ENCODE data around the gene ALOXE3. TPM values are rescaled to one million over a fixed set of nuclear protein-coding genes. Genes with fewer than 3 reads are reported as not detected.

Gene ALOXE3
- polyA plus RNA-seq, 3 donors, result not detected

GRCh38 chr17:8117367-8117979 lies 841 bp downstream of the ALOXE3 start:
- Mint-ChIP-seq H3K36me3 (peaks cover 2 to 6% of the 10 kb centered on the region in 2 donors), H3K4me3 (peak overlapping the region; percentile 85 to 93), H3K9me3 (peaks cover 0 to 20% (median 11%) of the 10 kb centered on the region in 7 donors), H3K27me3 (ENCODE audit: low read depth in 3 of 3) (peaks cover 70 to 88% (median 81%) of the 10 kb centered on the region in 3 donors), H3K4me1 (peaks cover 46% of the 10 kb centered on the region), H3K27ac (peak overlapping the region in 3 of 7 donors; percentile 22 to 50 (median 32))
- no peaks in the 10 kb centered on the region for H3K36me3 ChIP-seq (replicated peaks in 1 of 2; ENCODE audit: control insufficient read depth in 1 of 2, insufficient read depth in 2 of 2, low read length in 2 of 2)
- TF ChIP-seq CTCF (IDR thresholded peaks at IDR 0.05), result no peak
- intact Hi-C loops (cut with micrococcal nuclease), result loop anchor here in 1 of 2 donors (2.0 to 5.0 kb wide), 2 partner anchors 23 to 105 kb away; no protein-coding TSS in a partner anchor
- H3K4me1 ChIP-seq (ENCODE audit: control insufficient read depth in 1 of 2, insufficient read depth in 2 of 2, low read length in 2 of 2), result peaks cover 41 to 54% of the 10 kb centered on the region in 2 donors
- H3K27me3 ChIP-seq (ENCODE audit: control insufficient read depth in 2 of 2, insufficient read depth in 2 of 2, low read length in 2 of 2), result peaks cover 30 to 63% of the 10 kb centered on the region in 2 donors
- no peaks in the 10 kb centered on the region for H3K79me2 ChIP-seq (ENCODE audit: insufficient read depth, low read length)
- peak in 2 of 3 donors; percentile 54 to 68 for DNase-seq
- H4K20me1 ChIP-seq (ENCODE audit: insufficient read depth, low read length), result peaks cover 9% of the 10 kb centered on the region
- peak overlapping the region; percentile 67 for H2AFZ ChIP-seq (ENCODE audit: insufficient read depth, low read depth, low read length, poor library complexity, severe bottlenecking)
- peak overlapping the region; percentile 46 for H3K9ac ChIP-seq (ENCODE audit: insufficient read depth, low read length, poor library complexity, severe bottlenecking)
- H3K9me3 ChIP-seq (replicated peaks in 1 of 2; ENCODE audit: control insufficient read depth in 1 of 2, insufficient read depth in 1 of 2, low read length in 2 of 2), result no peaks in the 10 kb centered on the region
- peak overlapping the region; percentile 98 for H3K4me2 ChIP-seq (replicated peaks; ENCODE audit: extremely low read depth, low read length, poor library complexity, severe bottlenecking)
- WGBS (ENCODE audit: insufficient coverage), result under 1% methylated on average over 14 of the region's 18 CpGs
- peak overlapping the region; percentile 45 to 77 (median 61) for H3K4me3 ChIP-seq (replicated peaks in 1 of 3; ENCODE audit: low read depth in 2 of 3, low read length in 3 of 3)
- H3K27ac ChIP-seq (ENCODE audit: low read depth in 1 of 2, low read length in 2 of 2), result no peak overlapping the region

- H3K4me3 ChIP-seq (replicated peaks in 1 of 3; ENCODE audit: low read depth in 2 of 3, low read length in 3 of 3), result peak overlapping the region in 1 of 3 experiments; percentile 77
- H3K9me3 Mint-ChIP-seq, result peaks cover 0 to 16% (median 9%) of the 10 kb centered on the region in 7 donors
- intact Hi-C loops (cut with micrococcal nuclease), result loop anchor here in 1 of 2 donors (2.0 to 5.0 kb wide), 2 partner anchors 22 to 106 kb away; no protein-coding TSS in a partner anchor
- peaks cover 41% of the 10 kb centered on the region for H3K4me1 Mint-ChIP-seq
- peaks cover 34 to 47% of the 10 kb centered on the region in 2 donors for H3K4me1 ChIP-seq (ENCODE audit: control insufficient read depth in 1 of 2, insufficient read depth in 2 of 2, low read length in 2 of 2)
- DNase-seq, result no peak
- H3K27ac Mint-ChIP-seq, result no peak overlapping the region
- peaks cover 26 to 64% of the 10 kb centered on the region in 2 donors for H3K27me3 ChIP-seq (ENCODE audit: control insufficient read depth in 2 of 2, insufficient read depth in 2 of 2, low read length in 2 of 2)
- H3K9me3 ChIP-seq (replicated peaks in 1 of 2; ENCODE audit: control insufficient read depth in 1 of 2, insufficient read depth in 1 of 2, low read length in 2 of 2), result no peaks in the 10 kb centered on the region
- H4K20me1 ChIP-seq (ENCODE audit: insufficient read depth, low read length), result peaks cover 8% of the 10 kb centered on the region
- no peak for TF ChIP-seq CTCF (IDR thresholded peaks at IDR 0.05)
- no peak overlapping the region for H2AFZ ChIP-seq (ENCODE audit: insufficient read depth, low read depth, low read length, poor library complexity, severe bottlenecking)
- H3K4me2 ChIP-seq (replicated peaks; ENCODE audit: extremely low read depth, low read length, poor library complexity, severe bottlenecking), result no peak overlapping the region
- no peak overlapping the region for H3K27ac ChIP-seq (ENCODE audit: low read depth in 1 of 2, low read length in 2 of 2)
- H3K36me3 ChIP-seq (replicated peaks in 1 of 2; ENCODE audit: control insufficient read depth in 1 of 2, insufficient read depth in 2 of 2, low read length in 2 of 2), result no peaks in the 10 kb centered on the region
- H3K79me2 ChIP-seq (ENCODE audit: insufficient read depth, low read length), result no peaks in the 10 kb centered on the region
- no peak overlapping the region for H3K9ac ChIP-seq (ENCODE audit: insufficient read depth, low read length, poor library complexity, severe bottlenecking)
- peaks cover 0 to 4% of the 10 kb centered on the region in 2 donors for H3K36me3 Mint-ChIP-seq
- 65% methylated on average over 18 of the region's 18 CpGs for WGBS (ENCODE audit: insufficient coverage)
- peaks cover 65 to 88% (median 79%) of the 10 kb centered on the region in 3 donors for H3K27me3 Mint-ChIP-seq (ENCODE audit: low read depth in 3 of 3)
- peak overlapping the region in 1 of 2 donors; percentile 93 for H3K4me3 Mint-ChIP-seq
Observed at GRCh38 chr17:8116776-8117175, 1.5 kb downstream of the ALOXE3 start.
